SH-SY5Y (cell line): ENCODE data around the gene BAG2.

Source experiments
- GATA2 ChIP-seq: IDR thresholded peaks from 2 replicates; pipeline ENCODE4 v1.6.1; 2011; ENCODE audit warnings: mild to moderate bottlenecking, low read depth, low read length
- GATA3 ChIP-seq: IDR thresholded peaks from 2 replicates; pipeline ENCODE4 v1.6.1; 2011; ENCODE audit warnings: low read depth, mild to moderate bottlenecking, low read length, moderate library complexity

The BAG2 gene

GRCh38 chr6:57222743-57223077 is 50.6 kb downstream of the BAG2 start:
- TF ChIP-seq GATA2 (no peak), GATA3 (no peak)

- no peak for TF ChIP-seq GATA2
- no peak for TF ChIP-seq GATA3
Measured at GRCh38 chr6:57224769-57225515, 52.8 kb downstream of the BAG2 start.

GRCh38 chr6:57226221-57226620 is 54.1 kb downstream of the BAG2 start:
- TF ChIP-seq GATA2 = no peak
- no peak for TF ChIP-seq GATA3
